Activated T-helper 2 cell treated with anti-CD3 and anti-CD28 coated beads, Interferon-gamma antibody, Interleukin-2, Interleukin-4, amounts not matched to agents 10 μg/mL and 5 μg/mL and 100 μg/mL, durations not matched to agents 14 hours and 24 hours and 36 hours (primary cell): ENCODE results near the gene SOX1. TPM values are rescaled to one million over a fixed set of nuclear protein-coding genes. Genes with fewer than 3 reads are reported as not detected.

Experiments used
- DNase-seq: peaks from one replicate; pipeline ENCODE4 v3.0.0; 2021; ENCODE audit warnings: low spot score
- H3K27ac Mint-ChIP-seq: one replicate; pipeline ENCODE4 v1.8.0; 2021; ENCODE audit warnings: mixed read lengths
- H3K27me3 Mint-ChIP-seq: one replicate; pipeline ENCODE4 v1.8.0; 2021; ENCODE audit warnings: low read depth, mixed read lengths
- H3K36me3 Mint-ChIP-seq: one replicate; pipeline ENCODE4 v1.8.0; 2021; ENCODE audit warnings: low read depth, mixed read lengths
- H3K4me1 Mint-ChIP-seq: one replicate; pipeline ENCODE4 v1.8.0; 2021; ENCODE audit warnings: low read depth, mixed read lengths
- H3K4me3 Mint-ChIP-seq: one replicate; pipeline ENCODE4 v1.8.0; 2021; ENCODE audit warnings: low read depth, mild to moderate bottlenecking, moderate library complexity, mixed read lengths
- H3K9me3 Mint-ChIP-seq: one replicate; pipeline ENCODE4 v1.8.0; 2021; ENCODE audit warnings: mixed read lengths
- intact Hi-C: fragments of 100-400 bp; cut with micrococcal nuclease; formaldehyde crosslinking; loops from one replicate; pipeline ENCODE4 v1.15.1; 2023
- total RNA-seq: library from RNA; stranded (reverse); gene quantifications from 2 replicates; pipeline ENCODE4 v1.2.3, GENCODE V29; 2022

SOX1 gene
- total RNA-seq, 1 donor from 2014 or later: not detected

DNA sequence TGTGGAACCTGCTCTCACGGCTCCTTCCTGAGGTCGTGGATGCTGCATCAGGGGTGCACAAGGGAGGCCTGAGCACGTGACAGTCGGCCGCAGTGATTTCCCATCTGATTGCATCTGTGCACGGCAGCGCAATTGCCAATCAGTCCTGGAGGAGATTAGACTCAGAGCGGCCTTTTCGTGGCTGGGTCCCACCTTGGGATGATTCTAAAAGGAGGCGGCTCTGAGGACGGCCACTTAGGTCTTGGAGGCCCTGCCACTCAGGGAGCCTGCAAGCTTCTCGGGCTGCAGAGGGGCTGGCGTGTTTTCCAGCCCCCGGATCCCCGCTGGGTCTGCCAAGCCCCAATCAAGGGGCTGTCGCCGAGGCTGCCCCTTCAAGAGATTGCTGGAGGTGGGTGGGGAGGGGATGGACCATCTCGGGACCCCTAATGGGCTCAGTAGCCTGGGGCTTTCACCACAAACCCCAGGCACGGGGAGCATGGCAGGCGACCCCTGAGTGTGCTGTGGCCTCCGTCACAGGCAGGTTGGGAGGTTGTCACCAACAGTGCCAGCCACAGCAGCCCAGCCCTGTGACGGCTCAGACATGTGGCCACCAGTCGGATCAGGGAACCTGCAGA, 51.6 kb downstream of the SOX1 start:
- H3K4me1 Mint-ChIP-seq: no peaks in the 10 kb centered on the region
- no peak overlapping the region for H3K27ac Mint-ChIP-seq
- H3K27me3 Mint-ChIP-seq: no peaks in the 10 kb centered on the region
- H3K4me3 Mint-ChIP-seq: no peak overlapping the region
- no peaks in the 10 kb centered on the region for H3K9me3 Mint-ChIP-seq
- intact Hi-C loops: no loop called here
- no peaks in the 10 kb centered on the region for H3K36me3 Mint-ChIP-seq
- no peak for DNase-seq

DNA sequence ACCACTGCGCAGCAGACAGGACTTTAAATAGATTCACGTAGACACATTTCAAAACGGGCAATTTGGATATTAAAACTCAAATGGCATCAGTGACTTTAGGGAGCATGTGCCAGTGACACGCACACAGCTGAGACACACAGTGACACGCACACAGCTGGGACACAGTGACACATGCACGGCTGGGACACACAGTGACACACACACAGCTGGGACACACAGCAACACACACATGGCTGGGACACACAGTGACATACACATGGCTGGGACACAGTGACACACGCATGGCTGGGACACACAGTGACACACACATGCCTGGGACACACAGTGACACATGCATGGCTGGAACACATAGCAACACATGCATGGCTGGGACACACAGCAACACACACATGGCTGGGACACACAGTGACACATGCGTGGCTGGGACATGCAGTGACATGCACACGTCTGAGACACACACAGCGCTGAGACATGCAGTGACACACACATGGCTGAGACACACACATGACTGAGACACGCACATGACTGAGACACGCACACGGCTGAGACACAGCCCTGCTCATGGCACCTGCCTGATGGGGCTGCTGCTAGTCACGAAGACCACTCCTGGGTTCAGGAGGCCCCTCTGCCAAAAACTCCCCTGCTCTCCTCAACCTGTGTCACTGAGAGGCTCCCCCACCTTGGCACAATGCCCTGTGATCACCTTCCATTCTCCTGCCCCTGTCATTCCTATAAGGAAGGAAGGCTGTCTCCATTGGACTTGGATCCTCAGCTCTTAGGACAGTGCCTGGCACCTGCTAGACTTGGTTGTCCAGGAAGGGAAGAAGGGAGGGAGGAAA, 52.5 kb downstream of the SOX1 start:
- H3K4me1 Mint-ChIP-seq: no peaks in the 10 kb centered on the region

DNA sequence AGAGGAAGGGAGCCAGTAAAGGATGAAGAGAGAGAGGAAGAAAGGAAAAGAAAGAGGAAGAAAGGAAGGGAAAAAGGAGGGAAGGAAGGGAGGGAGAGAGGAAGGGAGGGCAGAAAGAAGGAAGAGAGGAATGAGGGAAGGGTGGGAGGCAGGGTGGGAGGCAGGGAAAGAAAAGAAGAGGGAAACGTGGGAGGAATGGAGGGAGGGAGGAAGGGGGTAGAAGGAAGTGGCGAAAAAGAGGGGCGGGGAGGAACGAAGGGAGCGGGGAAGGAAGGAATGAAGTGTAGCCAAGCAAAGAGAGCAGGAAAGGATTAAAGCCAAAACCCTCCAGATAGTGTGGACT, 53.1 kb downstream of the SOX1 start:
- Mint-ChIP-seq H3K27ac (no peak overlapping the region), H3K27me3 (peaks cover 2% of the 10 kb centered on the region)

More for the DNA sequence above, 52.5 kb downstream of the SOX1 start:
- no peak overlapping the region for H3K4me3 Mint-ChIP-seq
- peaks cover 2% of the 10 kb centered on the region for H3K27me3 Mint-ChIP-seq
- H3K9me3 Mint-ChIP-seq: no peaks in the 10 kb centered on the region
- DNase-seq: no peak
- intact Hi-C loops: no loop called here
- no peaks in the 10 kb centered on the region for H3K36me3 Mint-ChIP-seq
- H3K27ac Mint-ChIP-seq: no peak overlapping the region

More for the DNA sequence above, 53.1 kb downstream of the SOX1 start:
- intact Hi-C loops: no loop called here
- Mint-ChIP-seq H3K9me3 (no peaks in the 10 kb centered on the region), H3K4me1 (no peaks in the 10 kb centered on the region), H3K36me3 (no peaks in the 10 kb centered on the region), H3K4me3 (no peak overlapping the region)
- no peak for DNase-seq
